Stimulated activated CD8-positive, alpha-beta memory T cell treated with anti-CD3 and anti-CD28 coated beads, Interleukin-12 subunit alpha, Interleukin-12 subunit beta, amount 100 ng/mL, for 4 hours (primary cell): Measurements from ENCODE around the gene CCNG2.

ENCODE experiments used
- DNase-seq: peaks from one replicate; pipeline ENCODE4 v3.0.0-alpha.2; 2020; ENCODE audit warnings: low read depth

The CCNG2 gene

GRCh38 chr4:77178560-77178959 lies 21.6 kb downstream of the CCNG2 start:
- DNase-seq = no peak

DNA sequence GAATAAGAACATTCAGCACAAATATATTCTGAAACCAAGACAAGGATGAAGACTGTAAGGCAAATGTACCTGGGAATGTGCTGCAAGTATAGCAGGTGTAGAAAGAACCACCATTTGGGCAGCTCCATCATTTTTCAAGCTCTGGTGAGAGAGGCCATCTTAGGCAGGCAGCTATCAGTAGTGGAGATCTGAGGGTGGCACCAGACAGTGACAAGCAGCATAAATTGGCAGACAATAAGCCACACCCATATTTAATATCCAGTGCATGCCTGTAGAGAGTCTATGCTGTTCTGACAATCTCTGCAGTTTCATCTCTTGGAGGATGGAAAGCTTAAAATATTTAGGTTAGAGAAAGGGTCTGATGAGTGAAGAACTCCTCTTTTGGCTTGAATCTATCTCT lies 22.5 kb downstream of the CCNG2 start:
- DNase-seq = no peak

GRCh38 chr4:77181720-77182119 lies 24.7 kb downstream of the CCNG2 start:
- no peak for DNase-seq

- DNase-seq = no peak
Observed at GRCh38 chr4:77183777-77184420, 26.9 kb downstream of the CCNG2 start.

DNA sequence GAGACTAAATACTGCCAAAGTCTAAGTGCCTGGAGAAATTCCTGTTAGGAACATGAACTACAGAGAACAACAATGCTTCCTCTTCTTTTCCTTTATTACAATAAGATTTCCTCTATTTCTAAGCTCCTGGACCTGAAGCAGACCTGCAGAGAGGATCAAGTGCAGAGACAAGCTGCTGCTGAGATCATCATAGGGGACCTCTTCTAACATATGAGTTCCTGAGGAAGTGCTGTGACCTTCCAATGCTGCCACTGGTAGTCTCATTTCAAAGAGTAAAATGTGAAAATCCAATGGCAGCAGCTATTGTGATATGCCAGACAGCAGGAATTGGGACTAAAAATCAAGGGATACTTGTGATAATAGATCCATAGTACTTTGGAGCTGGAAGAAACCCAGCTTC lies 28.0 kb downstream of the CCNG2 start:
- DNase-seq = no peak

GRCh38 chr4:77185686-77186085 lies 28.7 kb downstream of the CCNG2 start:
- no peak for DNase-seq

- DNase-seq = no peak
Observed at GRCh38 chr4:77187322-77187721, 30.3 kb downstream of the CCNG2 start.

- no peak for DNase-seq
Observed at GRCh38 chr4:77188498-77189220, 31.7 kb downstream of the CCNG2 start.

GRCh38 chr4:77189412-77189811 lies 32.4 kb downstream of the CCNG2 start:
- DNase-seq = no peak

- no peak for DNase-seq
Observed at GRCh38 chr4:77190053-77190452, 33.0 kb downstream of the CCNG2 start.

GRCh38 chr4:77193046-77193445 lies 36.0 kb downstream of the CCNG2 start:
- DNase-seq = no peak

GRCh38 chr4:77193511-77194102 lies 36.6 kb downstream of the CCNG2 start:
- peak; percentile 53 for DNase-seq

DNA sequence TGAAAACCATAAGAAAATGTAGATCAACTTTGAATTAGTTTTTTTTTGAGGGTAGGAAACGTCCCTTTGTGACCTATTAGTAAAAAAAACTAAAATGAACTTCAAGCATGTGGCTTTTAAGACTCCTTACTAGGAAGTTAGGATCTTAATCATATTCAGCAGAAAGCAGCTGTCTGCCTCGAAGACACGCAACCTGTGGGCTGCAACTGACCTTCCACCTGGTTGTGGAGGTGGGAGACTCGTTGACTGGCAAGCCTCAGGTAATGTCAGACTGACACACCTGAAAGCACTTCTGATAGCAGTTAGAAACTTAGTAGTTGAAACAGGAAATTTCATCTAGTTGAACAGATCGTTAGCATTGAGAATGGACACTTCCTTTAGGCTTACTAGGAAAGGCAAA lies 37.4 kb downstream of the CCNG2 start:
- DNase-seq = no peak

DNA sequence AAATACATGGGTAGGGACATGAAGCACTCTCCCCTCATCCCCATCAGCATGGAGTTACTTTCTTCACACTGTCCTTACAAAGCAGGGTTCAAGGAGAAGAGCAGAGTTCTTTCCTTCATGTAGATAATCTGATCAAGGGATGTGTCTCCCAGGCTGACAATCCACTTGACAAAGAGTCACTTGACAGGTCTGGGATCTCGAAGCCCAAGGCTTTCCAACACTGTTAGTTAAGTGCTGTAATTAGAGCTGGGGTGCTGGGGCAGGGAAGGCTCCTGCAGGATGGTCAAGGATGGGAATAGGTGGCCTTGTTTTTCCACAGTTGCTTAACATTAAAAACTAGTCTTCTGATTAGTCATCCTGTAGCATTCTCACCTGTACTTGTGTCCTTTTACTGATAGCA lies 38.0 kb downstream of the CCNG2 start:
- DNase-seq = no peak

DNA sequence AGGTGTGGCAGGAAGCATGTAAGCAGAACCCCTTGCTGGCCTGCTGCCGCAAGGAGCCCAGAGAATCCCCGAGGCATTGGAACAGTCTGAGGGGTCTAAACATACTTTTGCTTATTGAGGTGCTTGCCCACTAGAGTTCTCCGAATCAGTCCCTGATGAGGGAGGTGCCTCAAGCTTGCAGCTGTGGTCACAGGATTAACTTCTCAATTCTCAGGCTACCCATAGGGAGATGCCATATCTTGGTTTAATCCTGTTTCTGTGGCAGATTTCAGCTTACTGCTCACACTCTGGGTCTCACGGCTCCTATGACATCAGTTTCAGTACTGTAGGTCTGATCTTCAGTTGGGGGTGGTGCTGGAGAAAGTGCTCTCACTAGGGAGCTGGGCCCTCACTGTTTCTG lies 39.9 kb downstream of the CCNG2 start:
- no peak for DNase-seq

- DNase-seq = no peak
Observed at GRCh38 chr4:77197361-77197760, 40.4 kb downstream of the CCNG2 start.

- DNase-seq = no peak
Observed at GRCh38 chr4:77197831-77198230, 40.8 kb downstream of the CCNG2 start.

GRCh38 chr4:77199276-77199675 lies 42.3 kb downstream of the CCNG2 start:
- no peak for DNase-seq

DNA sequence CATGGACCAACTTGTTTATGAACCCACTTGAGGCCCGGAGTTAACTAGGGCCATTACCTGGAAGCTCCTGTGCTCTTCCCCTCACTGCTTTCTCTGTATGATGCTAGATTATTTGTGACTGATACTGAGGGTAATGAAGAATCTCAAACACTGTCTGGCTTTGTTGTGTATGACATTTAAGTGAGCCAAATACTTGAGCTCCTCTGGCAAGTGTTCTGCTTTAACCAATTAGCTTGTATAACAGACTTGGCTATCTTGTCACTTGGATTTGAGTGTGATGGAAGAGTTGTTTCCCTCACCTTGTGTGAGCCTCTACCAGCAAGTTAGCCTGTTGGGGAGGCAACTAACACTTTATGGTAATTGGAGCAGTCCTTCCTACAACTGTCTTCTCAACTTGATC lies 42.7 kb downstream of the CCNG2 start:
- no peak for DNase-seq

DNA sequence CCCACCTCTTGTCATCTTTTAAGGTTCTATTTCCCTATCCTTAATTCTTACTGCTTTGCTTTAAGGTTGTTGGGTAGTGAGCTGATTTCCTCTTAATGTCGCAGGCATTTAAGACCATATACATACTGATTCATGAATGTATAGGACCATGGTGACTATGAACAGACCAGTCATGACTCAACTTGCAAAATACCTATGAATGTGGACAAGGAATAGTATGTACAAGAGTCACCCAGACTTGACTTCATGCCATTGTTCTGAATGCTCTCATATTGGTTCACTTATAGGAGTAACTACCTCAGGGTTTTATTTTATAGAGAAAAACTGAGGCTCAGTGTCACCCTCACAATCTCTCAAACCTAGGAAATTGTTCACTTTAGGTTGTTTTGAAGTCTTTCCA lies 44.3 kb downstream of the CCNG2 start:
- DNase-seq = no peak

GRCh38 chr4:77201857-77202256 lies 44.9 kb downstream of the CCNG2 start:
- DNase-seq = no peak

GRCh38 chr4:77202491-77202890 lies 45.5 kb downstream of the CCNG2 start:
- DNase-seq = no peak

- peak; percentile 29 for DNase-seq
Observed at GRCh38 chr4:77203380-77204197, 46.6 kb downstream of the CCNG2 start.
